WTC11 (cell line): ENCODE results near the gene ZNF333. TPM values are rescaled to one million over a fixed set of nuclear protein-coding genes. Genes with fewer than 3 reads are reported as not detected.

Experiments used
- ATAC-seq: fragments of 200-7000 bp; cut with Tn5 transposase; 2 replicates; pipeline ENCODE4 v1.10.0; 2021; ENCODE audit warnings: mild to moderate bottlenecking, moderate library complexity
- CTCF ChIA-PET: fragments of 300-600 bp; sonication (Branson Sonifier 250); formaldehyde crosslinking; loops from one replicate; lab custom pipeline; 2021; ENCODE audit warnings: antibody characterized with exemption; lab: Charles Lee
- POLR2A ChIA-PET: fragments of 350-600 bp; sonication (Branson Sonifier 250); formaldehyde crosslinking; loops from one replicate; lab custom pipeline; 2021; ENCODE audit warnings: antibody characterized with exemption; lab: Charles Lee
- DNase-seq: peaks from one replicate; pipeline ENCODE4 v3.0.0; 2021; ENCODE audit warnings: low spot score
- H3K27ac Mint-ChIP-seq: 2 replicates; pipeline ENCODE4 v1.8.0; 2021; ENCODE audit warnings: mixed read lengths
- H3K27me3 Mint-ChIP-seq: 2 replicates; pipeline ENCODE4 v1.8.0; 2021; ENCODE audit warnings: low read depth, mild to moderate bottlenecking, moderate library complexity, mixed read lengths
- H3K36me3 Mint-ChIP-seq: 2 replicates; pipeline ENCODE4 v1.8.0; 2021; ENCODE audit warnings: mixed read lengths
- H3K4me1 Mint-ChIP-seq: 2 replicates; pipeline ENCODE4 v1.8.0; 2022; ENCODE audit warnings: mixed read lengths
- H3K4me3 Mint-ChIP-seq: 2 replicates; pipeline ENCODE4 v1.8.0; 2021; ENCODE audit warnings: mild to moderate bottlenecking, moderate library complexity, mixed read lengths
- H3K9me3 Mint-ChIP-seq: 2 replicates; pipeline ENCODE4 v1.8.0; 2021; ENCODE audit warnings: mixed read lengths
- ARID4B ChIP-seq: sonication (generic); formaldehyde crosslinking; IDR thresholded peaks from 2 replicates; pipeline ENCODE4 v1.8.0; 2023; ENCODE audit warnings: missing genetic modification reagents, mild to moderate bottlenecking, borderline replicate concordance
- ATF6 ChIP-seq: sonication (generic); formaldehyde crosslinking; IDR thresholded peaks from 2 replicates; pipeline ENCODE4 v1.8.1; 2023; ENCODE audit warnings: mild to moderate bottlenecking, missing genetic modification reagents
- CBFB ChIP-seq: sonication (generic); formaldehyde crosslinking; IDR thresholded peaks from 2 replicates; pipeline ENCODE4 v1.8.1; 2022; ENCODE audit warnings: mild to moderate bottlenecking, low read depth, missing genetic modification reagents
- CREM ChIP-seq: sonication (generic); formaldehyde crosslinking; IDR thresholded peaks from 2 replicates; pipeline ENCODE4 v1.8.1; 2022; ENCODE audit warnings: mild to moderate bottlenecking, missing genetic modification reagents, moderate library complexity
- CTCF ChIP-seq: fragments of 200-600 bp; IDR thresholded peaks from 2 replicates; pipeline ENCODE4 v1.8.0; 2022; ENCODE audit warnings: antibody characterized with exemption
- E2F1 ChIP-seq: sonication (generic); formaldehyde crosslinking; IDR thresholded peaks from 2 replicates; pipeline ENCODE4 v1.8.0; 2022; ENCODE audit warnings: mild to moderate bottlenecking, missing genetic modification reagents
- E2F4 ChIP-seq: sonication (generic); formaldehyde crosslinking; IDR thresholded peaks from 2 replicates; pipeline ENCODE4 v1.8.1; 2022; ENCODE audit warnings: low read depth, mild to moderate bottlenecking, moderate library complexity, missing genetic modification reagents, borderline replicate concordance
- E2F5 ChIP-seq: sonication (generic); formaldehyde crosslinking; IDR thresholded peaks from 2 replicates; pipeline ENCODE4 v1.8.1; 2022; ENCODE audit warnings: mild to moderate bottlenecking, moderate library complexity, missing genetic modification reagents
- EMX1 ChIP-seq: fragments of 250-450 bp; sonication (Bioruptor Pico); IDR thresholded peaks from 2 replicates; pipeline ENCODE4 v1.8.0; 2021; ENCODE audit warnings: mild to moderate bottlenecking
- FOXK1 ChIP-seq: sonication (generic); formaldehyde crosslinking; IDR thresholded peaks from 2 replicates; pipeline ENCODE4 v1.8.0; 2022; ENCODE audit warnings: mild to moderate bottlenecking, moderate library complexity, missing genetic modification reagents
- JUN ChIP-seq: sonication (generic); formaldehyde crosslinking; IDR thresholded peaks from 2 replicates; pipeline ENCODE4 v1.8.0; 2023; ENCODE audit warnings: mild to moderate bottlenecking, missing genetic modification reagents
- MAX ChIP-seq: sonication (generic); formaldehyde crosslinking; IDR thresholded peaks from 2 replicates; pipeline ENCODE4 v1.8.0; 2022; ENCODE audit warnings: mild to moderate bottlenecking, missing genetic modification reagents
- NFATC4 ChIP-seq: fragments of 250-450 bp; sonication (Bioruptor Pico); IDR thresholded peaks from 2 replicates; pipeline ENCODE4 v1.9.0; 2021; ENCODE audit warnings: mild to moderate bottlenecking
- NFYB ChIP-seq: sonication (generic); formaldehyde crosslinking; conservative IDR thresholded peaks from 2 replicates; pipeline ENCODE4 v1.8.0; 2022; ENCODE audit warnings: low read depth, missing genetic modification reagents
- PRRX2 ChIP-seq: fragments of 250-450 bp; sonication (Bioruptor Pico); IDR thresholded peaks from 2 replicates; pipeline ENCODE4 v1.8.0; 2021; ENCODE audit warnings: mild to moderate bottlenecking
- RELA ChIP-seq: sonication (generic); formaldehyde crosslinking; IDR thresholded peaks from 2 replicates; pipeline ENCODE4 v1.8.1; 2022; ENCODE audit warnings: missing genetic modification reagents, mild to moderate bottlenecking, borderline replicate concordance
- SMAD4 ChIP-seq: sonication (generic); formaldehyde crosslinking; IDR thresholded peaks from 2 replicates; pipeline ENCODE4 v1.8.0; 2022; ENCODE audit warnings: mild to moderate bottlenecking, missing genetic modification reagents
- SOX15 ChIP-seq: fragments of 250-450 bp; sonication (Bioruptor Pico); IDR thresholded peaks from 2 replicates; pipeline ENCODE4 v1.9.0; 2021; ENCODE audit warnings: mild to moderate bottlenecking
- USF2 ChIP-seq: sonication (generic); formaldehyde crosslinking; IDR thresholded peaks from 2 replicates; pipeline ENCODE4 v1.8.1; 2023; ENCODE audit warnings: mild to moderate bottlenecking, missing genetic modification reagents, moderate library complexity
- ZNF263 ChIP-seq: sonication (generic); formaldehyde crosslinking; IDR thresholded peaks from 2 replicates; pipeline ENCODE4 v1.8.1; 2022; ENCODE audit warnings: low read depth, mild to moderate bottlenecking, moderate library complexity, missing genetic modification reagents
- ZNF512 ChIP-seq: sonication (generic); formaldehyde crosslinking; IDR thresholded peaks from 2 replicates; pipeline ENCODE4 v1.8.1; 2022; ENCODE audit warnings: missing genetic modification reagents, borderline replicate concordance
- total RNA-seq: library from RNA; stranded (reverse); gene quantifications from 3 replicates; pipeline ENCODE4 v1.2.3, GENCODE V29; 2021

ZNF333 gene
- total RNA-seq, 1 experiment from 2014 or later: 16.2 TPM

GRCh38 chr19:14695471-14695870 lies 5.6 kb downstream of the ZNF333 start (continued):
- TF ChIP-seq CBFB (CRISPR knock-in tag) (no peak), E2F4 (CRISPR knock-in tag) (no peak), RELA (no peak), USF2 (CRISPR knock-in tag) (no peak), CTCF (no peak), EMX1 (no peak), E2F5 (CRISPR knock-in tag) (no peak), ZNF512 (CRISPR knock-in tag) (no peak)
- TF ChIP-seq, all 79 proteins: peak for 0

- ATAC-seq: no peak
- Mint-ChIP-seq H3K27ac (no peak overlapping the region), H3K27me3 (no peaks in the 10 kb centered on the region), H3K9me3 (peaks cover 16% of the 10 kb centered on the region), H3K4me1 (no peaks in the 10 kb centered on the region), H3K4me3 (no peak overlapping the region), H3K36me3 (peaks cover 74% of the 10 kb centered on the region)
- DNase-seq: no peak
- CTCF ChIA-PET: no interaction called here
- POLR2A ChIA-PET: no interaction called here
- TF ChIP-seq CREM (CRISPR knock-in tag): no peak
- no peak for TF ChIP-seq NFATC4 (CRISPR knock-in tag)
- no peak for TF ChIP-seq E2F1
- no peak for TF ChIP-seq ATF6
- TF ChIP-seq MAX (CRISPR knock-in tag): no peak
- TF ChIP-seq ZNF512 (CRISPR knock-in tag): no peak
- no peak for TF ChIP-seq NFYB
- TF ChIP-seq ARID4B (CRISPR knock-in tag): no peak
- no peak for TF ChIP-seq PRRX2 (CRISPR knock-in tag)
- no peak for TF ChIP-seq FOXK1 (CRISPR knock-in tag)
- TF ChIP-seq SOX15 (CRISPR knock-in tag): no peak
- no peak for TF ChIP-seq ZNF263
- no peak for TF ChIP-seq SMAD4 (CRISPR knock-in tag)
- TF ChIP-seq JUN (CRISPR knock-in tag): no peak
Measured at GRCh38 chr19:14699641-14700040, 9.8 kb downstream of the ZNF333 start.
